Thyroid gland (tissue), 4 donors: ENCODE measurements around the gene ZKSCAN7.

Source experiments
- CTCF ChIP-seq, 6 experiments: fragments of 200-600 bp in 3 of 6; fragments of 450-650 bp in 3 of 6; sonication (generic) in 3 of 6; IDR thresholded peaks; one replicate each; pipeline ENCODE4 v1.5.1; 2016 to 2019; ENCODE audit warnings: antibody characterized with exemption in 6 of 6, mild to moderate bottlenecking in 2 of 6, inconsistent platforms in 1 of 6, moderate library complexity in 1 of 6
- POLR2A ChIP-seq, 2 donors: fragments of 450-650 bp; IDR thresholded peaks; one replicate each; pipeline ENCODE4 v1.6.1; 2017; ENCODE audit warnings: antibody characterized with exemption in 2 of 2, mild to moderate bottlenecking in 2 of 2, moderate library complexity in 1 of 2

GRCh38 chr3:44535364-44535763 lies 19.6 kb upstream of the ZKSCAN7 start:
- no peak for TF ChIP-seq CTCF (IDR thresholded peaks at IDR 0.05)
- TF ChIP-seq POLR2A (IDR thresholded peaks at IDR 0.05) = no peak
